K562 (cell line): ENCODE results near the gene LTBP2. TPM values are rescaled to one million over a fixed set of nuclear protein-coding genes. Genes with fewer than 3 reads are reported as not detected.

ENCODE experiments used
- ARID1B ChIP-seq: fragments of 450-650 bp; IDR thresholded peaks from 2 replicates; pipeline ENCODE4 v1.6.1; 2016; ENCODE audit warnings: antibody characterized with exemption, mild to moderate bottlenecking, inconsistent platforms
- ARID3A ChIP-seq: IDR thresholded peaks from 2 replicates; pipeline ENCODE4 v1.6.1; 2012; ENCODE audit warnings: low read depth, low read length, improper control_type of control experiment, borderline replicate concordance
- CCNT2 ChIP-seq: IDR thresholded peaks from 2 replicates; pipeline ENCODE4 v1.6.1; 2011; ENCODE audit warnings: borderline replicate concordance, low read depth, mild to moderate bottlenecking, moderate library complexity, mixed read lengths, low read length; ENCODE audit not compliant: insufficient read length; ENCODE audit errors: extremely low read depth
- HMBOX1 ChIP-seq: sonication (generic); IDR thresholded peaks from 2 replicates; pipeline ENCODE4 v1.6.1; 2016
- NCOA2 ChIP-seq, 2 experiments: fragments of 450-650 bp; IDR thresholded peaks; 2 replicates each; pipeline ENCODE4 v1.6.1; 2018; ENCODE audit warnings: mild to moderate bottlenecking in 2 of 2, moderate library complexity in 1 of 2; ENCODE audit not compliant: partially characterized antibody in 2 of 2
- SMARCA4 ChIP-seq: fragments of 450-650 bp; IDR thresholded peaks from 2 replicates; pipeline ENCODE4 v1.6.1; 2016
- SMARCA5 ChIP-seq: fragments of 450-650 bp; IDR thresholded peaks from 2 replicates; pipeline ENCODE4 v1.6.1; 2016
- SP1 ChIP-seq: sonication (generic); formaldehyde crosslinking; IDR thresholded peaks from 2 replicates; pipeline ENCODE4 v1.8.1; 2022; ENCODE audit warnings: mild to moderate bottlenecking, missing genetic modification reagents
- TCF3 ChIP-seq: sonication (generic); formaldehyde crosslinking; IDR thresholded peaks from 2 replicates; pipeline ENCODE4 v1.4.0; 2020; ENCODE audit warnings: mild to moderate bottlenecking, missing genetic modification reagents
- ZNF551 ChIP-seq: fragments of 250-450 bp; sonication (Bioruptor Pico); IDR thresholded peaks from 2 replicates; pipeline ENCODE4 v1.5.0; 2021; ENCODE audit warnings: mild to moderate bottlenecking, moderate library complexity
- ZNF592 ChIP-seq: fragments of 450-650 bp; IDR thresholded peaks from 2 replicates; pipeline ENCODE4 v1.6.1; 2017; ENCODE audit warnings: antibody characterized with exemption, mild to moderate bottlenecking
- polyA plus RNA-seq, 8 experiments: library from polyadenylated mRNA; depleted of rRNA in 4 of 8; stranded (reverse) in 5 of 8; unstranded in 3 of 8; fragments of >200 nt; fragmentation: Nextera tagmentation in 2 of 8; fragmentation: Illumina TruSeq in 1 of 8; extraction: Ambion mirVana in 2 of 8; extraction: Trizol in 1 of 8; gene quantifications; 2 replicates each; pipeline versions ENCODE4 v1.2.1 to v1.2.3, GENCODE V29; 2011 to 2014; ENCODE audit warnings: inconsistent platforms in 1 of 8, missing spikeins in 1 of 8
- total RNA-seq, 7 experiments: library from RNA; depleted of rRNA in 6 of 7; stranded (reverse); fragments of >200 nt in 6 of 7; fragmentation: Illumina TruSeq in 2 of 7; extraction: Trizol in 2 of 7; gene quantifications; 2 replicates each; pipeline versions ENCODE4 v1.2.1 to v1.2.3, GENCODE V29; 2011 to 2021; ENCODE audit warnings: low replicate concordance in 1 of 7
- TF ChIP-seq, protein P1 (sequence below), 2 experiments: fragments of 450-650 bp in 1 of 2; sonication (generic) in 1 of 2; formaldehyde crosslinking in 1 of 2; IDR thresholded peaks; 2 replicates each; pipeline versions ENCODE4 v1.7.1 to v1.9.0; 2016 to 2022; ENCODE audit warnings: inconsistent platforms in 1 of 2, mild to moderate bottlenecking in 1 of 2, missing genetic modification reagents in 1 of 2

LTBP2 gene
- total and polyA plus RNA-seq, 9 of the 15 experiments (the other 6 are each of a cell fraction or from before 2014, with no cell fraction given), result under 0.01 to 0.18 (median 0.03) TPM; not detected in 3

- TF ChIP-seq CCNT2, result peak; percentile 51
- TF ChIP-seq SP1 (CRISPR knock-in tag), result 0 out of 2 replicates have a peak, but pooled peaks have one; percentile 46
- no peak for TF ChIP-seq NCOA2 (IDR thresholded peaks at IDR 0.05; ENCODE audit: partially characterized antibody in 2 of 2)
- peak; percentile 88 for TF ChIP-seq ARID1B
- peak; percentile 67 for TF ChIP-seq TCF3 (CRISPR knock-in tag)
- peak; percentile 84 for TF ChIP-seq HMBOX1
- TF ChIP-seq ARID3A, result no peak
- TF ChIP-seq SMARCA5, result peak; percentile 13; the same call in 1 of the 2 replicates
- no peak for TF ChIP-seq ZNF551 (CRISPR knock-in tag)
- no peak for TF ChIP-seq ZNF592
- TF ChIP-seq, protein P1, sequence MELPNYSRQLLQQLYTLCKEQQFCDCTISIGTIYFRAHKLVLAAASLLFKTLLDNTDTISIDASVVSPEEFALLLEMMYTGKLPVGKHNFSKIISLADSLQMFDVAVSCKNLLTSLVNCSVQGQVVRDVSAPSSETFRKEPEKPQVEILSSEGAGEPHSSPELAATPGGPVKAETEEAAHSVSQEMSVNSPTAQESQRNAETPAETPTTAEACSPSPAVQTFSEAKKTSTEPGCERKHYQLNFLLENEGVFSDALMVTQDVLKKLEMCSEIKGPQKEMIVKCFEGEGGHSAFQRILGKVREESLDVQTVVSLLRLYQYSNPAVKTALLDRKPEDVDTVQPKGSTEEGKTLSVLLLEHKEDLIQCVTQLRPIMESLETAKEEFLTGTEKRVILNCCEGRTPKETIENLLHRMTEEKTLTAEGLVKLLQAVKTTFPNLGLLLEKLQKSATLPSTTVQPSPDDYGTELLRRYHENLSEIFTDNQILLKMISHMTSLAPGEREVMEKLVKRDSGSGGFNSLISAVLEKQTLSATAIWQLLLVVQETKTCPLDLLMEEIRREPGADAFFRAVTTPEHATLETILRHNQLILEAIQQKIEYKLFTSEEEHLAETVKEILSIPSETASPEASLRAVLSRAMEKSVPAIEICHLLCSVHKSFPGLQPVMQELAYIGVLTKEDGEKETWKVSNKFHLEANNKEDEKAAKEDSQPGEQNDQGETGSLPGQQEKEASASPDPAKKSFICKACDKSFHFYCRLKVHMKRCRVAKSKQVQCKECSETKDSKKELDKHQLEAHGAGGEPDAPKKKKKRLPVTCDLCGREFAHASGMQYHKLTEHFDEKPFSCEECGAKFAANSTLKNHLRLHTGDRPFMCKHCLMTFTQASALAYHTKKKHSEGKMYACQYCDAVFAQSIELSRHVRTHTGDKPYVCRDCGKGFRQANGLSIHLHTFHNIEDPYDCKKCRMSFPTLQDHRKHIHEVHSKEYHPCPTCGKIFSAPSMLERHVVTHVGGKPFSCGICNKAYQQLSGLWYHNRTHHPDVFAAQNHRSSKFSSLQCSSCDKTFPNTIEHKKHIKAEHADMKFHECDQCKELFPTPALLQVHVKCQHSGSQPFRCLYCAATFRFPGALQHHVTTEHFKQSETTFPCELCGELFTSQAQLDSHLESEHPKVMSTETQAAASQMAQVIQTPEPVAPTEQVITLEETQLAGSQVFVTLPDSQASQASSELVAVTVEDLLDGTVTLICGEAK (IDR thresholded peaks at IDR 0.05), result no peak
- TF ChIP-seq, protein P1 (CRISPR knock-in tag; IDR thresholded peaks at IDR 0.05), result no peak
- peak; percentile 83 for TF ChIP-seq SMARCA4
Observed at GRCh38 chr14:74620497-74620921, 8.5 kb upstream of the LTBP2 start (continued).
